Kidney glomerular epithelial cell (primary cell): Measurements from ENCODE around the gene TRH.

ENCODE experiments used
- DNase-seq: peaks from one replicate; lab custom pipeline; 2025; lab: John Stamatoyannopoulos, UW

TRH gene

DNA sequence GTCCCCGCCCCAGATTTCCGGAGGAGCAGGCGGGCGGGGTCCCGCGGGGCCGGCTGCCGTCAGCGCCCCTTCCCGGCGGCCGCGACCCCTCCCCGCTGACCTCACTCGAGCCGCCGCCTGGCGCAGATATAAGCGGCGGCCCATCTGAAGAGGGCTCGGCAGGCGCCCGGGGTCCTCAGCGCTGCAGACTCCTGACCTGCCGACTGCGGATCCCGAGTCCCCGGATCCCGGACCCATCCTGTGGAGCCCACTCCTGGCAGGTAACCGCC is at the start of gene TRH:
TSS of gene TRH (plus strand) at position 157 of the 269 bp plus-strand sequence. CDS start 1,097 bp downstream, outside the sequence.
- no peak for DNase-seq

DNA sequence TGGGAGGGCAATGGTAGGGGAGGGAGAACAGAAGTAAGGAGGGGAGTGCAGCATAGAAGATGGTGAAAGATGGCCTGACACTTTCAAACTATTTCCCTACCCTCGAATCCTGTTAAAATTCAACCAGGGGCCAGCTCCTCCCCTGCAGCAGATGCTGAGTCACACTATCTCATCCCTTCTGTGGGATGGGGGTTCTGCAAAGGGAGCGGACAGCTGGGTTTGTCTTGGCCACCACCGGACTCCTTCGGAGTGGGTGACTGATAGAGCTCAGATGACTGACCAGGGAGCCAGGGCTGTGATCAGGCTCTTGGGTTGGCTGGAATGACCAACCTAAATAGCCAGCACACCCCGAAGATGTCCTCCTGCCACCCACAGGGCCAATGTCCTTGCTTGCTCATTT is 47.4 kb upstream of the TRH start:
- DNase-seq, result peak; percentile 77

GRCh38 chr3:129929383-129929782 is 45.1 kb upstream of the TRH start:
- DNase-seq, result no peak

DNA sequence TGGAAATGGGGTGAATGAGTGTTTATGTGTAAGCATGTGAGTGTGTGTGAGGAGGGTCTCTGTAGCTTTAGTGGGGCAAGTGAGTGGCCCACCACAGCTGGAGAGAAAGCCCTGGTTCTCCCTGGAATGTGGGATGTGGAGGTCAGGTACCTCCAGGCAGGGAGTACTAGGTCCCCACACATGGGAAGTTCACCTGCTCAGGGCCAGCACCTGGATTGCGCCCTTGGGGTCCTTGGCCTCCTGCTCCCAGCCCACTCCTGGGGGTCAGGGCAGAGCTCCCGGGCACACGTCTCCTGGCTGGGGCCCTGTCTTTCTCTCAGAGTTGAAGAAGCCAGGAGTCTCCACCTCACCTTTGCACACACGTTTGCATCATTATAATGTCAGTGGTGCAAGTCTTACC is 41.0 kb upstream of the TRH start:
- DNase-seq, result no peak

GRCh38 chr3:129934234-129935123 is 40.0 kb upstream of the TRH start:
- DNase-seq, result peak; percentile 29

GRCh38 chr3:129936757-129937156 is 37.8 kb upstream of the TRH start:
- peak; percentile 47 for DNase-seq

DNA sequence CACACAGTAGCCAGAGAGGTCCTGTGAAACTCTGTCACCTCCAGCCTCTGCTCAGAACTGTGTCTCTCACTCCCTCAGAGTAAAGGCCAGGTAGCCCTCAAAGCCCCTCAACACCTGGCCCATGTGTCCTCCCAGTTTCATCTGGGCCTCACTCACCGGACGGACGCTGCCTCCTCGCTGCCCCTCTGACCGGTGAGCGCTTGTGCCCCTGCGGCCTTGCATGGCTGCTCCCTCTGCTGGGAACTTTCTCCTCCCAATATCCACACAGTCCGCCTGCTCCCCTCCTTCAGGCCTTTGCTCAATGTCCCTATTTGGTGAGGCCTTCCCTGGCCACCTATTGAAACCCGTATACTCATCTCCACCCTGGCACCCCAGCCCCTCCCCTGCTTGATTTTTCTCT is 36.8 kb upstream of the TRH start:
- DNase-seq, result no peak

DNA sequence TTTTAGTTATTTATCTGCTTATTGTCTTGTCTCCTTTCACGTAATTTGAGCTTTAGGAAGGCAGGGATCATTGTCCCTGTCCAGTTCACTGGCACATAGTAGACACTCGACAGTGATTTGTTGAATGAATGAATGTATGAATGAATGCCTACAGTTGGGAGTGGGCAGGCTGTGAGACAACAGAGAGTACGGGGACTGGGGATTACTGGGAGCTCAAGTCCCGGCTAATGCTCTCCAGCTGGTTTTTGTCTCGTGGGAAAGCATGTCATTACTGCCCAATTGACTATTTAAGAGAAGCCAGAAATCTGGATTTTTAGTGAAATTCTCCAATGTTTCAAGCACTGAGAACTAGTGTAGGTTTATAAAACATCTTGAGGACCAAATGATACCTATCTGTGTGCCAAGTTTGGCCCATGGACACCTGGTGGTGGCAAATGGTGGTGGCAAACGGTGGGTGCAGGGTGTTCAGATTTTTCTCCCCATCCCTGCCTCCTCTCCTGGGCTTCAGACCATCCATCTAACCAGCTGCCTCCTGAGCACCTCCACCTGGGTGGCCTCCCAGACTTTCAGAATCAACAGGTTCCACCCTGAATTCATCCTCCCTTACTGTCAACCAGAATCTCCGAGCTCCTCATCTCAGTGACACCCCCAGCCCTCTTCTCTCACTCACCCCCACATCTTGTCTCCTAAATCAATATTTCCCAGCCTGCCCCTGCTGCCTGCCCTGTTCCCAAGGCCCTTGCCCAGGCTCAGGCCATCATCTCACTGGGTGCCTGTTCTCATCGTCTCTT is 36.2 kb upstream of the TRH start:
- DNase-seq, result no peak

DNA sequence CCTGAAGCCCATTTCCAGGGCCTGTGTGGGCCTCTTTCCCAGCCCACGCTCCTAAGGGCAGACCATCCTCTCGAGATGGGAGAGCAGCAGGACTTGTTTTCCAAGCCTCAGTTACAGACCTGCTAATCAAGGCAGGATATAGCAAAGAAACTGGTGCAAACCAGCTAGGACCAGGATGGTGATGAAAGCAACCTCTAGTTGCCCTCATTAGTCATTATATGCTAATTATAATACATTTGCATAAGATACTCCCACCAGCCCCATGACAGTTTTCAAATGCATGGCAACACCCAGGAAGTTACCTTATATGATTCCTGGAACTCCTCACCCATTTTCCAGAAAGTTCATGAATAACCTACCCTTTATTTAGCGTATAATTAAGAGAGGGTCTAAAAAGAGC is 34.4 kb upstream of the TRH start:
- no peak for DNase-seq

DNA sequence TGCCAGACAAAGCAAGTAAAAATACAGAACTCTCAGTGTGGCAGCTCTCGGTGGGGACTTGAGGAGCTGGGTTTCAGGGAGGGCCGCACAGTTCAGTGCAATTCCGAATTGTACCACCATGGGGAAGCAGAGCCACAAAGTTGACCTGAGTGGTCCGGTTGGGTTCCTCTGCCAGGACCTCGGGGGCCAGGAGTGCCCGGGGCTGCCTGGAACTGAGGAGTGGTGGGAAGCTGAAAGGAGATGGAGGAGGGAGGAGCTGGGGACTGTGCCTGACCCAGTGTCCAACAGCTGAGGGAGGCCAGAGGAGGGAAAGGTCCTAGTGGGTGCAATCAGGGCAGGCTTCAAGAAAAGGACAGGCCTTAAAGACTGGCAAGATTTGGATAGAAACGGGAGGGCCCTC is 32.2 kb upstream of the TRH start:
- peak; percentile 27 for DNase-seq

DNA sequence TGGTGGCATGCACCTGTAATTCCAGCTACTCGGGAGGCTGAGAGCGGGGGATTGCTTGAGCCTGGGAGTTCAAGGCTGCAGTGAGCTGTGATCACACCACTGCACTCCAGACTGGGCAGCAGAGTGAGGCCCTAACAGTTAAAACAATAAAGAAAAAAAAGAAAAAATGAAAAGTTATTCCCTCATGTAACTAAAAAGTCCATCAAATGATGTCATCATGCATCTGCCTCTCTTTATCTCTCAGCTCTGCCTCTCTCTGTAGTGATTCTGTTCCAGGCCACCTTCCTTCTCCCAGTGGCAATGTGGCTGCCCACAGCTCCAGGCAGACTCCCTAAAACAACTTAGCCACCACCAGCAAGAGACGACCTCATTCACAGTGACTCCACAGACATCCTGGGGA is 31.5 kb upstream of the TRH start:
- DNase-seq, result no peak

GRCh38 chr3:129944709-129945108 is 29.8 kb upstream of the TRH start:
- DNase-seq, result no peak

- no peak for DNase-seq
Measured at GRCh38 chr3:129947538-129948240, 26.8 kb upstream of the TRH start.

DNA sequence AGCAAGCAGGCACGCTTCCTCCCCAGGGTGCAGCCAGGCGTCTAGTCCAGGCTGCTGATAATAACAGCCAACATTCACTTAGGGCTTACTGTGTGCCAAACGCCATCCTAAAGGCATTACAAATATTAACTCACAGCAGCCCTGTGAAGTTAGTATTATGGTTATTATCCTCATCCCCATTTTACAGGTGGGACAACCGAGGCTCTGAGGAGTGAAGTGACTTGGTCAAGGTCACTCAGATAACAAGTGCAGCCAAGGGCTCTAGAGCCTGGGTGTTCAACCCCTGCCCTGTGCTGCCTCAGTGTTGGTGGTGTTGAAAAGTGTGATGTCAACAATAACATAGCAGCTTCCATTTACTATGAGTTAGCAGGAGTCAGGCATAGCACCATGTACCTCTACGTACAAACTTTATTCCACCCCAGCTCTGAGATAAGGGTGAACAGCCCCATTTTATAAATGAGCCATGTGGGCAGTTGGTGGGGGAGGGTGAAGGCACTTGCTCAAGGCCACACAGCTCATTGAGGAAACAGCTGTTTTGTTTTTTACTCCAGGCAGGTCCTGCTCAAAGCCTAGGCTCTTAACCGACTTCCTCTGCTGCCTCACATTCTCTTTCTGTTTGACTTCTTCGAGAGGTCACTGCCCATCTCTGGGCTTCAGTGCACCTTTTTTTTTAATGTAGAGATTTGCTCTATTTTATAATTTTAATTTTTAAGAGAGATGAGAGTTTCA is 24.0 kb upstream of the TRH start:
- DNase-seq, result no peak

DNA sequence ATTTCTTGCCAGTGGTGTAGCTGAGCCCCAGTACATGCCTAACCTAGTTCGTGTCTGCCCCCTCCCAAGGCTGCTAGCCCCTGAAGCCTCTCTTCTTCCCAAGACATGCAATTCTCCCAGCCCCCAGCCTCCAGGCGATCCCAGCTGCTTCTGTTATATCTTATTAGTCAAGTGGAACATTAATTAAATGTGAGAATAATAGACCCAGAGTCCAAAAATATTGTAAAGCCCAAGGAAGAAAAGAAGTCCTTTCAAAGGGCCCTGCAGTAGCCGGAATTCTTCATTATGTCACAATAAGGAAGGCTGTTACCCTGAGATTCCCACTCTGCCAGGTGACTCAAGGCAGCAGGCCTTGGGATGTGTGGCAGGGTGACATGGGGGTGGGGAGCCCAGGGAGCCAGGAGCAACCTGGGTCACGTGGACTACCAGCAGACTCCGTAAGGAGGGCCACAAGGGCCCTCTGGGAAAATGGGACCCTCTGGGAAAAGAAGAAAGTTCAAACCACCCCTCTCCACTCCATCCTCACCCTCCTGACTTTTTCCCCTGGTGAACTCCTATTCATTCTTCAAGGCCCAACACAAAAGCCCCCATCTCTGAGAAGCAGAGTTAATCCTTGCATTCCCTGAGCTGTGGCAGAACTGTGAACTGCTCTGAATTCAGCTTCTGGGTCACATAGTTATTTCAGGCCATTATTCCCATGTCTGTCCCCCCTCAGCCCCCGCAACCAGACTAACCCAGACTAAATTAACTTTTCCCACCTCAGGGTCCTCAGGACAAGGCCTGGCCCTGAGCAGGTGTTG is 21.8 kb upstream of the TRH start:
- no peak for DNase-seq

GRCh38 chr3:129953621-129954020 is 20.9 kb upstream of the TRH start:
- DNase-seq, result no peak

GRCh38 chr3:129954514-129954913 is 20.0 kb upstream of the TRH start:
- DNase-seq, result no peak

DNA sequence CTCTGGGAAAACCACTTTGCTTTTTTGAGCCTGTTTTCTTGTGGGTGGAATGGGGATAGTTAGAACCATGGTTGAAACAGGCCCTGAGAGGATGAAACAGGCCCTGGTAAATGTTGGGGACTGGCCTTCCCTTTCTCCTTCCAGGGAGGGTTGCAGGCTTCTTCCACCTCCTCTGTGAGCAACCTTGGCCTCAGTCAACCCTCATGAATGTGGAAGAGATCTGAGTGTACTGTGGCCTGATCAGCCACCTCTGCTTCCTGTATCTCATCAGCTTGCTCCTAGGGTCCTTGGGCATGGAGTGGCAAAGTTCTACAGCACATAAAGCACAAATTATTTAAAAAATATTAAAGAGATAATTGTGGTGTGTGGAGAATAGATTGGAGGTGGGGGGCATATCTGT is 17.6 kb upstream of the TRH start:
- DNase-seq, result no peak

GRCh38 chr3:129958755-129959154 is 15.8 kb upstream of the TRH start:
- DNase-seq, result no peak

DNA sequence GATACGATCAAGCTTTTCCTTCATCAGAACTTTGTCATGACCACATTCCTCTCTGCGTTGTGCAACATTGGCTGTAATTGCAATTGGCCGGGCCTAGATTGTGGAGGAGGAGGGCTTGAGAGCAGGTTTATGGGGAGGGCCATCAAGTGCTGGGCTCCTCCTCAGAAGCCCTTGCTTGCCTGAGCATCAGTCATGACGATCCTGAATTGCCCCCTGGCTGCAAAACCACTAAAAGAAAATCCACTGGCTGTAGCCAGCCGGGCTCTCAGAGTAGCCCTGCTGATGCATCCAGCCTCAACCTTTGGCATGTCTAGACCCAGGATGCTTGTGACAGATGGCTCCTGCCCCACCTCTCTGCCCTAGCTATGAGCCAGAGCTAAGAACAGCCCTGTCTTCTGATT is 13.4 kb upstream of the TRH start:
- no peak for DNase-seq

DNA sequence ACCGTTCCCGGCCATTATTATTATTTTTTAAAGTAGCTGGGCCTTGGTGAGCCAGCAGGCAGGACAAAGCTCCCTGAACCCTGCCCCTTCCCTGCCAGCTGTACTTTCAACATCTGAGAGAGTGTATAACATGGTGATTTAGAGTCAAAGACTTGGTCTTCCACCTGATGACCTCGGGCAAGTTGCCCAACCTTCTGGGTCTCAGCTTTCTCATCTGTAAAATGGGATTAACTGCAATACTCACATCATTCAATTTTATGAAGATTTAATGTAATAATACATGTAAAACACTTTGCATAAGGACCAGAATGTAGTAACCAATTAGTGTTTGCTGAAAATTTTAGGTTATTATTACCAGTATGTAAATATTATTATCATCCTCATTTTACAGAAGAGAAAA is 11.9 kb upstream of the TRH start:
- DNase-seq, result no peak
